DMS53 (cell line): ENCODE data around the gene XRCC4.

Experiments used
- DNase-seq: peaks from one replicate; lab custom pipeline; 2025; lab: John Stamatoyannopoulos, UW

Gene XRCC4

DNA sequence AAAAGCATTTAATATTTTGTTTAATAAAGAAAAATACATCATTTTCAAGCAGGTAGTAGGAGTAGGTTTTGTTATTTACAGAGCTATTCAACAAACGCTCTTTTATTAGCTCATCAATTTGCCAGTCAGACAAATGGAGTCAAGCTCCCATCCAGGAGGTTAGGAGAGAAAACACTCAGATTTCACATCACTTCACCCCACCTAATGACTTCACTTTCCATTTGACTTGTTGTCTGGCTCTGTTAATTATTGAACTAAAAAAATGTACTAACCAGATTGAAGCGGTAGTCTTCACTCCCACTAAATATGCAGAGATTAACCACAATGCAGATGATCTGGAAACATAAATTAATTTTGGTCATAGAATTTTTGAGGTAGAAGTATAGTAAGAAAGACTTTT, 200.6 kb downstream of the XRCC4 start:
- no peak for DNase-seq

DNA sequence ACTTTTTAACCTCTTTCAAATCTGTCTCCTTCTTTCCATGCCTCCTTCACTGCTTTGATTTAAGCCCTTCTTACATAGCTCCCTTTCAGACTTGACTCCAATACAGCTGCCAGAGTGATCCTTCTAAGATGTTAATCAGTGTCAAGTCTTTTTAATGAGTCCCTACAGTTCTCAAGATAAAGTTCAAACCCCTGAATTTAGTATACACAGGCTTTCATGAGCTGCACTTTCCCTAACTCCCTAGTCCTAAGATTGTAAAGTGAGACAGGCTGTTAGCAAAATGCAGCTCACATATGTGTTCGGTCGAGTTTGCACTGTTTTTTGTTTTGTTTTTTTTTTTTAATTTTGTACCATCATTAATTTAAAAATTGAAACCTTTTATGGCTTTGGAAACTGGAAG, 203.8 kb downstream of the XRCC4 start:
- no peak for DNase-seq

DNA sequence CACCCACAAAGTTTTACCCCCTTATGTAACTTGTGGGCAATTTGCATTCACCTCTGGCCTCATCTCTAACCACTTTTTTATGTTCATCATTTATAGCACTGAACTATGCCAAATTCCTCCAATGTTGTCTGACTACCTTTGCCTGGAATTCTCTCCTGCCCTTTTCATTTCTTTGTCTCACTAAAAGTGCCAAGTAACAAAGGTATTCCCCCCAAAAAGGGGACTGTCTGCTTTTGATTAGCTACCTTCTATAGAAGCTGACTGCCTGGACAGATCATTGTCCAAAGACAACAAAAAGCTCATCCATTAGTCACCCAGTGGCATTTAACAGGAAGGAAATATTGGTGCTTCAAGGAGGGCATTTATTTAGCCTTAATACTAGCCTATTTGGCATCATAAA, 204.3 kb downstream of the XRCC4 start:
- DNase-seq: no peak

GRCh38 chr5:83283761-83284160, 206.4 kb downstream of the XRCC4 start:
- DNase-seq: no peak

DNA sequence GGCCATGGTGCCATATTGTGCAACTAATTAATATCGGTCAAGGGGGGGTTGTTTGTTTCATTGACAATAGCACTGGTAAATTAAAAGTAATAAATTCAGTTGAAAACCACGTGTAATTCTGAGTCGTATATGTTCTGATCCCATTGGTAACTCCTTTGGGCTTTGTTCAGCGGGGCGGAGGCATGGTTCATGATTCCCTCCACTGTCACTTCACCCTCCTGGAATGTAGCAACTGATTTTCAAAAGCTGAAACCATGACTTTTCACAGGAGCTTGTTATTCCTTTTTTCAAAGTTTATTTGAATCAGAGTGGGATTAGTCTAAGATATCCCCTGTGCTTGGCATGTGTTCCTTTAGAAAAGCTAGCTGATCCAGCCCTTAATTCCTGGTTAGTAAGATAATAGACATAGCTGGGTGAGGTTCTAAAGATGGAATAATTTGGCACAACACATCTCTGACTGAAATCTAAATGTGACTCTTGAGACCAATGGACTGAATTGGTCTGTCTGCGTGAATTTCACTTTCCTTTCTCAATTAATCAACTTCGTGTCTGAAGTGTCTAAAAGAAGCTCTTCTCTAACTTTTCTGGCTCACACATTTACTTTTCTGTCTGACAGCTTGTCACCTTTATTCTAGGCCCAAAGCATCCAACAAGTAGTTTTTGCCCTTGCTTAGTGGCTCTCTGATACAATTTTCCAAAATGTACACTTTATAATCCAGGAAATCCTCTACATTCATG, 208.5 kb downstream of the XRCC4 start:
- DNase-seq: no peak

GRCh38 chr5:83294246-83294645, 216.9 kb downstream of the XRCC4 start:
- no peak for DNase-seq

- DNase-seq: no peak
These were observed 222.0 kb downstream of the XRCC4 start for GRCh38 chr5:83299353-83299752.

DNA sequence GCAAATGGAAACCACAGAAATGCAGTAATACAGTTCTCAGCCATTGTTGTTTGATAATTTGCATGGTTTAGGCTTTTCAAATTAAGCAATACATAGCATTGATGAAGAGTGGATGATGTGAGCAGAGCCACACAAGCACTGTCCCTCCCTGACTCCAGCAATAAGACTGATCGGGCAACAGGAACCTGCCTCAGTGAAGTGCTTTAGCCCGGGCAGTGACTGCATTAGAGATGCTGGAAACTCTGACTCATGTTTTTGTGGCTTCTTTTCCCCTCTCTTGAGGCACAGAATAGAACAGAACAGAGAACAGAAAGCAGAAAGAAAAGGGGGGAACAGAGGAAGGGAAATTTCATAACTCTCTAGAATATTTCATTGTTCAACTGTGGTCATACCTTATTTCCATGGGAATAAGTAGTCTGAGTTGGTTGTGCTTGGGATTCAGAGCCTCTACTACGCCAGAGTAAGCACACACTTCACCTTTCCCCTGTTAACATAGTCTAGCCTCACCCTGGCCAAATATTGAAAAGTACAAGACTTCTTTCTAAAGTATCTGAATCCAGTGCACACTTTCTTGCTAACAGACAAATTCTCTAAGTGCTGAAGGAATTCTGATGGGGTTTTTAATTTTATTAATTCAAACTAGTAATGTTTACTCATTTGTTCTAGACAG, 229.4 kb downstream of the XRCC4 start:
- no peak for DNase-seq

- DNase-seq: no peak
These were observed 235.3 kb downstream of the XRCC4 start for GRCh38 chr5:83312663-83313062.

- DNase-seq: no peak
These were observed 236.1 kb downstream of the XRCC4 start for GRCh38 chr5:83313436-83313835.

DNA sequence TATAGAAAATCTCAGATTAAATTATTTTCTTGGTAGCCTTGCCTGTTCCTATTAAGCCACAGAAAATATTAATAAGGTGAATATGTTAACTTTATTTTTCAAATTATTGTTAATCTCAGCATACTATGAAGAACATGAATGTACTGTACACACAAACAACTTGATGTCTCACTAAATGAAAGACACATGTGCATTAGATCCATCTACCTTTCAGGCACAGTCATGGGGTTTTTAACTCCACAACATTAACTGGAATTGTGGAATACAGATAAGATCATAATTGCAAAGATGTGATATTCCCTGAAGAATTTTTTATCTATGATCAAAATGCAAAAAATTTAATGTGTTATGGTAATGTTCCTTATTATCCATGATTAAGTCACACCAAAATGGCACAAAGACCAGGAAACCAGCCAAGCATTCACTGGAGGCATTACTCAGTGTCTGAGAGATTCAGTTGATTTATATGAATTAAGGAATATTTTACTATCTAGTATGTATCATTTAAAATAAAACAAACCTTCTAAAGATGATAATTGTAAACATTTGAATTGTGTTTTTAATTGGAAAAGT, 244.2 kb downstream of the XRCC4 start:
- DNase-seq: no peak

GRCh38 chr5:83322273-83322924, 245.1 kb downstream of the XRCC4 start:
- no peak for DNase-seq

DNA sequence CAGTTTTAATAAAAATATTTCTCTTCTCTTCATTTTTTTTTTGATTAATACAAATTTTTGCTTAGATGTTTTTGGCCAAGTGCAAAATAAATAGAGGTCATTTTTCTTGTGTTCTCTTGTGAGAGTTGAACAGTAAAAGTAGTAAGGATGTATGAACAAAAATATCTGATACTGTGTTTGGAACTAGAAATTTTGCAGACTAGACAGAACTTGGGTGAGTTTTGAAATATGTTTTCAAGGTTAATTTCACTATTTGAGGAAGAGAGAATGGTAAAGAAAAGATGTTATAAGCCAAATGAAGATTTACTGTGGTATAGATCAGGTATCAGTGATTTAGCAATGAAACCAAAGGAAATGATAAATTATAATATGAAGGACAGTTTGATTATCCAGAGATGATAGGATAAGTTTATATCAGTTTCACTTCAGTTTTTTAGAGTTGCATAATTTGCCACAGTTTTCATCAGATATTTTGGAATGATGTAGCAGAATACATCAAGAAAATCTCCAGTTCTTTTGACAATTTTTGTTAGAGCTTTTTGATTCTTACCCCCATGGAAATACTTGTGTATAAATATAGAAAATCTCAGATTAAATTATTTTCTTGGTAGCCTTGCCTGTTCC, 246.3 kb downstream of the XRCC4 start:
- no peak for DNase-seq

- no peak for DNase-seq
These were observed 254.5 kb downstream of the XRCC4 start for GRCh38 chr5:83331842-83332241.

DNA sequence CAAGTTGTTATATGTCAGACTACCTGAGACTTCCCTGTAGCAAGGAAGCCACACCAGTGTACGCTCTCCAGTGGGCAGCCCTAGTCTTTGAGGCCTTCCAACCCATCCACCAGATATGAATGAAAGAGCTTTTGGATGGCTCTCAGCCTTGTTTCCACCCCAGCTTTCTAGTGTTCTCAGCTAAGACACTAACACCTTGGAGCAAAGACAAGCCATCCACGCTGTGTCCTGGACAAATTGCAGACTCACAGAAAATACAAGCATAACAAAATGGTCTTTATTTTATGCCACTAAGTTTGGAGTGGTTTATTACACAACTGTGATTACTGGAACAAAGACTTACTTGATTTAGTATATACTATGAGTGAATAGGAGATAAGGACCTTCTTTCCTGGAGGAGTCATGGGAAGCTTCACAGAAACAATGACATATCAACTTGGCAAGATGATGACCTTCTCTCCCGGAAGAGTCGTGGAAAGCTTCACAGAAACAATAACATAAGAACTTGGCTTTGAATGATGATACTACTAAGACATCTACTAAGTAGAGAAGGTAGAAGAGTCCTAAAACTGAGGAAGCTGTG, 260.2 kb downstream of the XRCC4 start:
- DNase-seq: no peak

- no peak for DNase-seq
These were observed 263.2 kb downstream of the XRCC4 start for GRCh38 chr5:83340511-83340918.

GRCh38 chr5:83341815-83342334, 264.5 kb downstream of the XRCC4 start:
- no peak for DNase-seq

DNA sequence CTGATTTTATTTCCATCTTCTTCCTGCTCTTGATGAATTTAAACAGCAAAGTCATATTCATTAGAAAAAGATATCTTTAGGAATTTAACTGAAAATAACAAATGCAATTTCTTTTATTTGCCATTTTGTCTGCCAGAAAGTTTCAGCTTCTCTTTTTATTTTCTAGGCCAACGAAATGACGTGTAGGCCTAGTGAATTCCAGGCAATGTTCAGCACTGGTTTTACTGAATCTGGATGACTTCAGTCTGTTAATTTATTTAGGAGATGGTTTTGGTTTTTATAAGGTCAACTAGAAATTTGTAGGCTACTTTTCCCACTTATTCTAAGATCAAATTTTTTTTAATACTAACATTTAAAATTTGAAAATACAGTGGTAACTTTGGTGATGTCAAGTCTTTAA, 265.1 kb downstream of the XRCC4 start:
- no peak for DNase-seq

- no peak for DNase-seq
These were observed 266.0 kb downstream of the XRCC4 start for GRCh38 chr5:83343299-83343698.

GRCh38 chr5:83345423-83345822, 268.1 kb downstream of the XRCC4 start:
- no peak for DNase-seq

DNA sequence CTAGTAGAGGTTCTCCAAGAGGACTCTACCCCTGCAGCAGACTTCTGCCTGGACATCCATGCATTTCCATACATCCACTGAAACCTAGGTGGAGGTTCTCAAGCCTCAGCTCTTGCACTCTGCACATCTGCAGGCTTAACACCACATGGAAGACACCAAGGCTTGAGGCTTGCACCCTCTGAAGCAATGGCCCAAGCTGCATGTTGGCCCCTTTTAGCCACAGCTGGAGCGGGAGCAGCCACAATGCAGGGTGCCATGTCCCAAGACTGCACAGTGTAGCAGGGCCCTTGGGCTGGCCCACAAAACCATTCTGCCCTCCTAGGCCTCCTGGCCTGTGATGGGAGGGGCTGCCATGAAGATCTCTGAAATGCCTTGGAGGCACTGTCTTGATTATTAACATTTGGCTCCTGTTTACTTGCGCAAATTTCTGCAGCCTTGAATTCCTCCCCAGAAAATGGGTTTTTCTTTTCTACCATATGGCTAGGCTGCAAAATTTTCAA, 271.0 kb downstream of the XRCC4 start:
- DNase-seq: no peak

DNA sequence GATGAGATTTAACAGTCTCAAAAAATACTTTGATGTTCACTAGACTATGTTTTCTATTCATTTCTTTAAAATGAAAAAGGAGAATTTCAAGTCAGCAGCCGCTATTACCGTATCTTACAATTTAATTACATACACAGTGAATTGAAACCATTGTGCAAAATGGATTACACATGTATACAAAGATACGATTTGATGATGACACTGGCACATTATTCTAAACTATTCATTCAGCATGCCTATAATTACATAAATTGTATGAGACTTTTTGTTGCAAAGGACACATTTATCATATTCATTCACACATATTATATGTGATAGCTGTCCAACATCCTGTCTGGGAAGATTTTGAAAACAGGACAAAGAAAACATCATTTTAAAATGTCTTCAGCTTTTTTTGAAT, 275.9 kb downstream of the XRCC4 start:
- no peak for DNase-seq
